ENCODE data around the gene USHBP1. TPM values are rescaled to one million over a fixed set of nuclear protein-coding genes. Genes with fewer than 3 reads are reported as not detected.
"Not testable (repeated sequence)": the region's sequence is repeated elsewhere in the genome, so short reads cannot be mapped to it uniquely, and the experiment has no call there.

USHBP1 gene
- total RNA-seq, 1 donor from 2014 or later: 20.4 TPM

DNA sequence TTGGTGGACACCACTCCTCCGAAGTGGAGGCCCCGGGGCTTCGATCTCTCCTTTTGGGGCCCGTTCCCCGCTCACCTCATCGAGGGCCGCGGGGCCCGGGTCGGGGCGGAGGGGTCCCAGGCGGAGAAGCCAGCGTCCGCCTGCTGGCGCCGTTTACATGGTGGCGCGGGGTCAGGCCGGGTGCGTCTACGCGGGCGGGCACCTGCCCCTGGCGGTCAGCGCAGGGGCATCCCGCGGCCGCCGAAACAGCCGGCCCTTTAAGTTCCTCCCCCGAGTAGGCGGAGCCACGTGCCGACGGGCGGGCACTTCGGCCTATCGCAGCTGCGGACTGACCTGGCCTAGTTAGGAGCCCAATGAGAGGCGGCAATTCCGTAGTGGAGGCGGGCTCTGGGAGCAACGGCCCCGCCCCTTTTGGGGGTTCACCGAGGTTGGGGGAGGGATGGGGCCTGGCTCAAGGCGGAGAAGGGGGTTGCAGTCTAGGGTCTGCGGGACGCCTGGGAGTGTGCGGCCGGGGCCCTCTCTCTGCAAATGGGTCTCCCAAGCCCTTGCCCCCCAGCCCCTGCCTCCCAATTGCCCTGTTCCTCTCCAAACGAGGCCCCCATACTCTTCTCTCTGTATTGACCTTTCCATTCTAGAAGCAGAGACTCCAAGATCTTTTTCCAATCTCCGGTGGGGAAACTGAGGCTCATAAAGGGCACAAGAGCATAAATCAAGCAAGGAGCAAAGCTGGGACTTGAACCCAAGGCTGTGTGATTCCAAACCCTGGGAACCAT lies 38.8 kb upstream of the USHBP1 start, which contains the start of gene ABHD8:
ABHD8 (minus strand) TSS at position 259 of the 773 bp plus-strand sequence. CDS start 1,809 bp downstream, outside the sequence.
- H3K4me3 ChIP-seq: peak within 1 kb of the TSS; percentile 60 to 89
- H3K36me3 ChIP-seq: peaks cover 0 to 2% of the 10 kb centered on the region in 2 donors
- TF ChIP-seq POLR2AphosphoS5 (IDR thresholded peaks at IDR 0.05; ENCODE audit: insufficient read depth in 1 of 2, low read depth in 1 of 2) (peak; percentile 38 to 64), POLR2A (IDR thresholded peaks at IDR 0.05) (peak in 1 of 2 donors; percentile 49)
- TF ChIP-seq, protein P1, sequence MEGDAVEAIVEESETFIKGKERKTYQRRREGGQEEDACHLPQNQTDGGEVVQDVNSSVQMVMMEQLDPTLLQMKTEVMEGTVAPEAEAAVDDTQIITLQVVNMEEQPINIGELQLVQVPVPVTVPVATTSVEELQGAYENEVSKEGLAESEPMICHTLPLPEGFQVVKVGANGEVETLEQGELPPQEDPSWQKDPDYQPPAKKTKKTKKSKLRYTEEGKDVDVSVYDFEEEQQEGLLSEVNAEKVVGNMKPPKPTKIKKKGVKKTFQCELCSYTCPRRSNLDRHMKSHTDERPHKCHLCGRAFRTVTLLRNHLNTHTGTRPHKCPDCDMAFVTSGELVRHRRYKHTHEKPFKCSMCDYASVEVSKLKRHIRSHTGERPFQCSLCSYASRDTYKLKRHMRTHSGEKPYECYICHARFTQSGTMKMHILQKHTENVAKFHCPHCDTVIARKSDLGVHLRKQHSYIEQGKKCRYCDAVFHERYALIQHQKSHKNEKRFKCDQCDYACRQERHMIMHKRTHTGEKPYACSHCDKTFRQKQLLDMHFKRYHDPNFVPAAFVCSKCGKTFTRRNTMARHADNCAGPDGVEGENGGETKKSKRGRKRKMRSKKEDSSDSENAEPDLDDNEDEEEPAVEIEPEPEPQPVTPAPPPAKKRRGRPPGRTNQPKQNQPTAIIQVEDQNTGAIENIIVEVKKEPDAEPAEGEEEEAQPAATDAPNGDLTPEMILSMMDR (IDR thresholded peaks at IDR 0.05): peak; percentile 33 to 71 (median 51)
- no peaks in the 10 kb centered on the region for H3K27me3 ChIP-seq
- intact Hi-C loops (cut with DNase I): no loop called here
- H3K4me1 ChIP-seq: peaks cover 51% of the 10 kb centered on the region
- peak within 1 kb of the TSS; percentile 92 for H3K27ac ChIP-seq
- DNase-seq (ENCODE audit: extremely low spot score in 2 of 2): peak in 1 of 2 donors; percentile 97
- no peaks in the 10 kb centered on the region for H3K9me3 ChIP-seq

DNA sequence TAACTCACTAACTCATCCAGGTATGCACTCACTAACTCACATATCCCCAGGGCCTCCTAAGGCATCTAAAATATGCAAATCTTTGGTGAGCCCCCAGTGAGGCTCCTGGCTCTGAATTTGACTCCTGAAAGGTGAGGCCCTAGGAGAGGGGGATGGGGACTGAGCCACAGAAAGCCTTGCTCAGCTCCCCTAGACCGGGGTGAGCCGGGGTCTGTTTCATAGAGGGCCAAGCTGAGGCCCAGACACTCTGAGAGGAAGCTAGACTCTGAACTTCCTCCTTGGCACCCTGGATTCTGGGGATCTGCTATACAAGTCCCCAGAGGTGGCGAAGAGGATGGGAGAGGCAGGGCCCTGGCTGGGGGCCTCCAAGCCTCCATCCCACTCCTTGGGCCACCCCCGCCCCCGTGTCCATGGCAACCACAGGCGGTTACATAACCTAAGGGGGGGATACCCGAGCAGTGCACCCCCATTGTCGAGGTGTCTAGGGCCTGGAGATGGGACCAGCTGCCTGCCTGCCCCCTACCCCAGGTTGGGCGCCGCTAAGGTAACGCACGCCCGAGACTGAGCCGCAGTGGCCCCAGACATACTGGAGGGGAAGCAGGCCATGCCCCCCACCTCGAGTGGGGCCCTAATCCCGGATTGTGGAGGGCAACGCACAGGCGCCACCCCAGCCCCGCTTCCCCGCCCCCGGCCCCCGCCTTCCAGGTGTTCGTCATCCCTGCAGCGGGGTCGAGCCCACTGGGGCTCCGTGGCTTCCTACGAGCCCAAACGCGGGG lies 38.0 kb upstream of the USHBP1 start:
- Histone ChIP-seq H3K4me1 (peaks cover 48% of the 10 kb centered on the region), H3K27me3 (no peaks in the 10 kb centered on the region), H3K9me3 (no peaks in the 10 kb centered on the region), H3K27ac (peak overlapping the region; percentile 92), H3K4me3 (peak overlapping the region; percentile 60 to 89), H3K36me3 (peaks cover 0 to 7% of the 10 kb centered on the region in 2 donors)
- intact Hi-C loops (cut with DNase I): no loop called here
- DNase-seq (ENCODE audit: extremely low spot score in 2 of 2): no peak
- TF ChIP-seq POLR2AphosphoS5 (IDR thresholded peaks at IDR 0.05; ENCODE audit: insufficient read depth in 1 of 2, low read depth in 1 of 2) (no peak), POLR2A (IDR thresholded peaks at IDR 0.05) (no peak)

DNA sequence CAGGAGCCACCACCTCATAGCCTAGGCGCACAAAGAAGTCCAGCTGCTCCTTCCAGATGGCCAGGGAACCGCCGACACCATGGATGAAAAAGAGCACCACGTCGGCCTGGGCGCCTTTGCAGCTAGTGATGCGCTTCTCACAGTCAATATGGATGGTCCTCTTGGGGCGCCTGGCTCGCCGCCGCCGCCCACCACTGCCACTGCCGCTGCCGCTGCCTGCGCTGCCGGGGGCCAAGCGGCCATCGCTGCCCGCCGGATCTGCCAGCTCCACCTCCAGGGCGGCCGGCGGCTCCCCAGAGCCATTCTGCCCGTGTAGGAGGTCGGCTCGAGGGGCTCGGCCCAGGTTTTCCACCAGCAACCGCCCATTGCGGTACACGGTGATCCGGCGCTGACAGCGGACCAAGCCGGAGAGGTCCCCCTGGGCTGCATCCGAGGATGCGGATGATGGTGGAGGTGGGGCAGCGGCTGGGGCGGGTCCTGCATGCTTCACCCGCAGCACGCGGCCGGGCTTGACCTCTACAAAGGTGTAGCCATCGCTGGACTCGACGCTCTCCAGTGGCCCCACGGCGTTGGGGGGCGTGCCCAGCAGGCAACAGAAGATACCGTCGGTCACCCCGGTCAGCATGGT lies 36.6 kb upstream of the USHBP1 start:
- Histone ChIP-seq H3K36me3 (peaks cover 0 to 7% of the 10 kb centered on the region in 2 donors), H3K4me3 (no peak overlapping the region), H3K27ac (no peak overlapping the region), H3K27me3 (no peaks in the 10 kb centered on the region), H3K9me3 (no peaks in the 10 kb centered on the region), H3K4me1 (peaks cover 33% of the 10 kb centered on the region)
- intact Hi-C loops (cut with DNase I): no loop called here
- no peak for DNase-seq (ENCODE audit: extremely low spot score in 2 of 2)
- TF ChIP-seq POLR2AphosphoS5 (IDR thresholded peaks at IDR 0.05; ENCODE audit: insufficient read depth in 1 of 2, low read depth in 1 of 2): no peak
- TF ChIP-seq, protein P1 (IDR thresholded peaks at IDR 0.05): no peak
- TF ChIP-seq POLR2A (IDR thresholded peaks at IDR 0.05): no peak

DNA sequence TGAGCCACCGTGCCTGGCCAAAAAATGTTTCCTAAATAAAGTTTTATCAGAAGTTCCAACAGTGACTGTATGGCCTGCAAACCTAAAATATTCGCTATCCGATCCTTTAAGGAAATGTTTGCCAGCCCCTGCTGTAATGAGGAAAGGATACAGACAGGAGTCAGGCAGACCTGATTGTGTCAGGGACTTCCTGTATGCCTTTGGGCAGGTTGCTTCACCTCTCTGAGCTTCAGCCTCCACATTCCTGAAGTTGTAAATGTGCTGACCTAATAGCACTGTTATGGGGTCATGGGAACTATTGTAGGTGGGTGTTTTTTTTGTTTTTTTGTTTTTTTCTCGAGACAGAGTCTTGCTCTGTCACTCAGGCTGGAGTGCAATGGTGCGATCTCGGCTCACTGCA lies 32.4 kb upstream of the USHBP1 start:
- Histone ChIP-seq H3K4me3 (no peak overlapping the region), H3K4me1 (peaks cover 6% of the 10 kb centered on the region), H3K9me3 (no peaks in the 10 kb centered on the region), H3K27ac (no peak overlapping the region), H3K27me3 (no peaks in the 10 kb centered on the region), H3K36me3 (peaks cover 0 to 7% of the 10 kb centered on the region in 2 donors)
- intact Hi-C loops (cut with DNase I): no loop called here
- TF ChIP-seq POLR2A (IDR thresholded peaks at IDR 0.05) (no peak), POLR2AphosphoS5 (IDR thresholded peaks at IDR 0.05; ENCODE audit: insufficient read depth in 1 of 2, low read depth in 1 of 2) (no peak)
- TF ChIP-seq, protein P1 (IDR thresholded peaks at IDR 0.05): no peak
- DNase-seq (ENCODE audit: extremely low spot score in 2 of 2): no peak

DNA sequence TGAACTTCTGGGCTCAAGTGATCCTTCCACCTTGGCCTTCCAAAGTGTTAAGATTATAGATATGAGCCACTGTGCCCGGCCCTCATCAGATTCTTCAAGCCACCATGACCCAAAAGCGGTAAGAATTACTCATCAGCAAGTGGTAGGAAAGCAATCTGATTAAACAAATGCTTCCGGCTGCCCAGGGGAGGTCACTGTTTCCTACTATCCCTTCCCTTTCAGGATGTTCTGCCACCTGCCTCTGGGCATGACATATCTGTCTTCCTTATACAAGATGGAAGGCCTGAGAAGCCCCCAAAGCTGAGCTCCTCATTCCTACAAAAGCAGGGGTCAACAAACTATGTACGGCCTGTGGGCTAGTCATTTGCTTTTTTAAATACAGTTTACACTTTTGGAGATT lies 31.7 kb upstream of the USHBP1 start:
- intact Hi-C loops (cut with DNase I): no loop called here
- Histone ChIP-seq H3K4me3 (no peak overlapping the region), H3K36me3 (peaks cover 0 to 7% of the 10 kb centered on the region in 2 donors), H3K9me3 (no peaks in the 10 kb centered on the region), H3K27me3 (no peaks in the 10 kb centered on the region), H3K4me1 (peaks cover 9% of the 10 kb centered on the region), H3K27ac (no peak overlapping the region)
- TF ChIP-seq POLR2A (IDR thresholded peaks at IDR 0.05) (no peak), POLR2AphosphoS5 (IDR thresholded peaks at IDR 0.05; ENCODE audit: insufficient read depth in 1 of 2, low read depth in 1 of 2) (no peak)
- TF ChIP-seq, protein P1 (IDR thresholded peaks at IDR 0.05): no peak
- no peak for DNase-seq (ENCODE audit: extremely low spot score in 2 of 2)

DNA sequence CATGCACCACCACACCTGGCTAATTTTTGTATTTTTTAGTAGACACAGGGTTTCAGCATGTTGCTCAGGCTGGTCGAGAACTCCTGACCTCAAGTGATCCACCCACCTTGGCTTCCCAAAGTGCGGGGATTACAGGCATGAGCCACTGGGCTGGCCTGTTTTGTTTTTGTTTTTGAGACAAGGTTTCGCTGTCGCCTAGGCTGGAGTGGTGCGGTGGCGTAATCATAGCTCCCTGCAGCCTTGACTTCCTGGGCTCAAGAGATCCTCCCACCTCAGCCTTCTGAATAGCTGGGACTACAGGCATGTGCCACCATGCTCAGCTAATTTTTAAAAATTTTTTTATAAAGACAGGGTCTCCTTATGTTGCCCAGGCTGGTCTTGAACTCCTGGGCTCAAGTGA lies 31.0 kb upstream of the USHBP1 start:
- H3K9me3 ChIP-seq; H3K4me1 ChIP-seq; H3K27me3 ChIP-seq; H3K27ac ChIP-seq; H3K36me3 ChIP-seq; intact Hi-C loops (cut with DNase I); H3K4me3 ChIP-seq; DNase-seq (ENCODE audit: extremely low spot score in 2 of 2): not testable (repeated sequence)

All from vagina (tissue), 2 donors.